ENCODE data around the gene VCAM1.
"Not testable (repeated sequence)": the region's sequence is repeated elsewhere in the genome, so short reads cannot be mapped to it uniquely, and the experiment has no call there.

VCAM1 gene

GRCh38 chr1:100719490-100719889 is at the start of gene VCAM1:
TSS of gene VCAM1 (plus strand) at chr1:100719742. CDS start at chr1:100719861, 119 bp downstream.
- no peak for DNase-seq

- DNase-seq, result no peak
Observed at GRCh38 chr1:100670083-100670482, 49.5 kb upstream of the VCAM1 start.

DNA sequence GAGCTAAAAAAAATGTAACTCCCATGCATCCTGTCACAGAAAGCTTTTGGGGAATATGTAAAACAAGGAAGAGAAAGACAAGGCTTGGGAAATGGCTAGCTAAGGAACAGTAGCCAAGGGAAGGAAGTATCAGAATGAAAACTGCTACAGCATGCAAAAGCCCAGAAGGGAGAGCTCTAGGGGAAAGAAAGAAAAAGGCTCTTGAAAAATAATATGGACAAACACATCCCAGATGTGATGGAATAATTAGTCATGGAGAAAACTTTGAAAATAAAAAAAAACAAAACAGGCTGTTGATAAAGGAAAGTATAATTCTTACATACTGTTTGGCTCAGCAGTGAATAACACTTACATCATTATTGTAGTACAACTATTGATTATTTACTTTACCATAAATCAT is 47.9 kb upstream of the VCAM1 start:
- DNase-seq, result no peak

- no peak for DNase-seq
Observed at GRCh38 chr1:100683448-100684349, 35.8 kb upstream of the VCAM1 start.

- no peak for DNase-seq
Observed at GRCh38 chr1:100699744-100700143, 19.8 kb upstream of the VCAM1 start.

- DNase-seq, result no peak
Observed at GRCh38 chr1:100700586-100700985, 19.0 kb upstream of the VCAM1 start.

GRCh38 chr1:100703052-100703451 is 16.5 kb upstream of the VCAM1 start:
- DNase-seq, result no peak

- DNase-seq, result no peak
Observed at GRCh38 chr1:100703716-100704115, 15.8 kb upstream of the VCAM1 start.

DNA sequence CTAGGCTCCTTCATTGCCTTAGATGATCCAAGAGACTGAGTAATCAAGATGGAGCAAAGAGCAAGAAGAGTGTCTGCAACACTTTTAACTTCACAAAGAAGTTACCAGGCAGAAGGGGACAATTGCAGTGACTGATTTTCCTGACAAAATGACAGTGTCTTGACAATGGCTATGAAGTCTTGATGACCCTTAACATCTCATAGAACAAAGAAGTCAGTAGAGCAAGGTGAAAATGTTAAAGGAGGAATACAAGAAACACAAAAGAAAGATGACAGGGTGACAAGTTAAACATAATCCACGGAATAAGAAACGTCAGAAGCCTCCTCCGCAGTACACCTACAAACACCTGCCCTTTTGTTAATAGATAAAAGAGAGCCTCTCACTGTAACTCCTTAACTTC is 15.1 kb upstream of the VCAM1 start:
- no peak for DNase-seq

DNA sequence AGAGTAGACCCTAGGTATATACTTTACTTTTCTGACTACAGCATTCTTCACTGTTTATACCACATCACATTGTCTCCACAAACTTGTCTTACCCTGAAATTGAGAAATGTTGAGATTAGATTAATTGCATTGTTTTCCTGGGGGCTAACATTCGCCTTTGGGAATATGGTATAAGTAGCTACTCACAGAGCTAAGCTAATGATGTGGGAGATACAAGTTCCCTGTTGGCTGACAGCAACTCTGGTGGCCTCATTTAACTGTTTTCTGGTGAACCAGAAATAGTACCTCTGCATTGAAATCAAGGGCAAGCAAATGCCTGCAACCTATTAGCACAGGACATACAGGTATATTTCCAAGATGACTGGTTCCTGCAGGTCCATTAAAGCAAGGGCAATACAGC is 13.2 kb upstream of the VCAM1 start:
- DNase-seq, result no peak

DNA sequence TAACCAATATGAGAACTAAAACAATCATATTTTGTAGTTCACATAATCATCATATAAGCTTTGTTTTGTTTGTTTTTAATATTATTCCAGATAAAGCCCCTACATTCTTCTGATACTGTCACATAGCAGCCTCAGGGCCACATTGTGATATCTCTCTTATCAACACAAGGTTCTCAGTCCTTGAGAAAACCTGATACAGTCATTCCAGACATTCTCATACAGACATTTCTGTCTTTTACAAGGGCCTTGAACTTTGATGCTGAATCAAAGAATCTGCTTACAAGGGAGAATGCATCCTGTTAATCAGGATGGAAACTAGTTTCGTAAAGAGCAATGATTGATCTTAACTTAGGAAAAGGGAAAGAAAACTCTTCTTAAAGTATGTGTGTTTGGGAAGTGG is 12.7 kb upstream of the VCAM1 start:
- DNase-seq, result no peak

DNA sequence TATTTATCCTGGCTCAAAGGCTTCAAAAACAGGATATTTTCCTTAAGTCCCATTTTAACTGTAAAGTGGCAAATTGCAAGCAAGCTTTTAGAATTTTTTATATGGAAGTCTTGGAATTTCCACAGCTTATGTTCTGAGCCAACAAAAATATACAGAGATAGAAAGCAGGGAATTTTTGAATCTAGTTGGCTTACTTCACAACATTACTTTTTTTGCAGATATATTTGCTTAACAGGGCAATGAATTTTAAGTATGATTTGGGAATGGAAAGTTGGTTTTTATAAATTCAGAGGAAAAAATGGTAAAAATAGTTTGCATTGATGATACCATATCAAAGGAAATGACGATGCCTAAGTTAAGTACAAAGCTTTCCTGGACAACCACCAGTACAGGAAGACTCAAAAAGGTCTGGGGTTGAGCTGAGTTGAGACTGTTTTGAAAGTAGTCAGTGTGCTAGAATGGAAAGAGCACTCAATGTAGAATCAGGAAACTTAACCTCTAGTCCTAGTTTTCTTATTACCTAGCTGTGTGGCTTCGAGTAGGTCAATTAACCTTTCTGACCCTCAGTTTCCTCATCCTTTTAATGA is 11.0 kb upstream of the VCAM1 start:
- no peak for DNase-seq

DNA sequence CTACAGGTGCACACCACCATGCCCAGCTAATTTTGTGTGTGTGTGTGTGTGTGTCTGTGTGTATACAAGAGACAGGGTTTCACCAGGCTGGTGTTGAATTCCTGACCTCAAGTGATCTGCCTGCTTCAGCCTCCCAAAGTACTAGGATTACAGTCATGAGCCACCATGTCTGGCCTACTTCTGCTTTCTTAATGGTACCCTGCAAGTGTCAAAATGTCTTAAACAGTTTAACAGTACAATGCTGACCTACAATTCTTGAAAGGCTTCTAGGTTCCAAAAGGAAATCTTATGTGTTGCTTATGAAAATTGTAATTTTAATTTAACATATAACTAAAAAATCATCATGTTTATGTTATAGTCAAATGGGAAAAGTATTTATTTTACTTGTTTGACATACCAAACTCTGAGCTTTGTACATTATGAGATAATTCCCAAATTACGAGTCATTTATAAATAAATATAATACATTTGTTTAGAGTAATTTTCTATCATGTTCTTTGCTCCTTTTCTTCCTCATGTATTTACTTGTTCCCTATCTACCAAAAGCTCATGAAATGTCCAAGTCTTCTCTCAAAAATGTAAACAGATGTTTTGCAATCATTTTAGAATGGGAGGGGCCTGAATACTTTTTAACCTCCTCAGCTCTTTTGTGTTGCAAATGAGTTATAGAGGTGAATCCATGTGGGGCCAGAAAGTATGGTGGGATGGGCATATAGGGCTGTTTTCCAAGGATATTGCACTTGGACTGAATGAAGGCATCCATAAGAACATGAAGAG is 8.4 kb upstream of the VCAM1 start:
- DNase-seq, result no peak

DNA sequence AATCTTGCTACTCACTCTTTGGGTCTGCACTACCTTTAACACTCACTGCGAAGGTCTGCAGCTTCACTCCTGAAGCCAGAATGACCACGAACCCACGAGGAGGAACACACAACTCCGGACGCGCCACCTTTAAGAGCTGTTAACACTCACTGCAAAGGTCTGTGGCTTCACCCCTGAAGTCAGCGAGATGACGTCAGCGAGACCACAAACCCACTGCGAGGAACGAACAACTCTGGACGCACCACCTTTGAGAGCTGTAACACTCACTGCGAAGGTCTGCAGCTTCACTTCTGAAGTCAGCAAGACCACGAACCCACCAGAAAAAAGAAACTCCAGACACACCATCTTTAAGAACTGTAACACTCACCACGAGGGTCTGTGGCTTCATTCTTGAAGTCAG is 6.5 kb upstream of the VCAM1 start:
- not testable (repeated sequence) for DNase-seq

GRCh38 chr1:100713626-100714025 is 5.9 kb upstream of the VCAM1 start:
- DNase-seq, result no peak

DNA sequence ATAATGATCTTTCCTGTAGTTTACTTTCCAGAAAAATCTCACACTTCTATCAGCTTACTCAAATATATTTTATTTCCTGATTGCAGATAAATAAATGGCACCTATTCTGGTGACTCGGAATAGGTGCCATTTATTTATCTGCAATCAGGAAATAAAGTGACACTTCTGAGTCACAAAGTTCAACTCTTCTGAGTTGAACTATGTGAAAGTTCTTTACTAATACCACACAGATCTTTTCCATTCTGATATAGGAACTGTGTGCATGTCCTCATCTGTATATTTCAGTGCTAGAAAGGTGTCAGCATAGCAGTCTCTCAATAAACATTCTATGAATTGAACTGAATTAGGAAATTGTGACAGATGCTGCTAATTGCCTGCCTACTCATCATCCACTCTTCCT is 4.9 kb upstream of the VCAM1 start:
- DNase-seq, result no peak

GRCh38 chr1:100717218-100717617 is 2.3 kb upstream of the VCAM1 start:
- no peak for DNase-seq

DNA sequence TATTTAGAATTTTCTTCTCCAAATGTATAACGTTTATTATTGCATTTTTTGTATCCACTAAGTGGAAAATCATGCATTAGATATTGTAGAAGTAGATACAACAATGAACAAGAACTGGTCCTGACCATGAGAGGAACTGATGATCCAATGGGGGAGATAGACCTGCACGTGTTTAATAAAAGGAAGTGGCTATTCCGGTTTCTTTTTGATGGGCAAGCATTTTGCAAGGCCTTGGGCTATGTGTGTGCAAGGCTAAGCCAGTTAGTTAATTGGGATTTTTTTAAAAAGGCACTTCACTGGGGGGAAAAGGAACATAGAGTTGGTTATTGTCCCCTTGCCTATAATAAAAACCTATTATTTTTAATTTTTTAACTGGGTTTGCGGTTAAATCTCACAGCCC is 961 bp upstream of the VCAM1 start:
- no peak for DNase-seq

DNA sequence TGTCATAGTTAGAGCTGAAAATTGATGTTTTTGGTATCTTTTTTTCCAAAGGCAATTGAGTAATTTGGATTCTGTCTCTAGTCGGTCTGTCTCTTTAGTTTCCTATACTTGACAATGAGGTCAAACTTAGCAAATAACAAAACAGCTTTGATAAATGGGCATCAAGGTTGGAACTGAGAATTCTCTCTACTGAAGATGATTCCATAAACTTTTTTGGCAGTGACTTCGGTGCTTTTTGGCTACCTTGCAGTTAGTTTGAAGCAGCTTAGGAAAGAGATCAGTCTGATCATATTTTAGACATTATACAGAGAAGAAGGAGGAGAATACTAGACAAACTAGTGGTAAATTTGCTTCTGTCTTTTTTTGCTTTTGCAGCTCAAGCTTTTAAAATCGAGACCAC is 559 bp downstream of the VCAM1 start:
- no peak for DNase-seq

- no peak for DNase-seq
Observed at GRCh38 chr1:100720751-100721150, 1.2 kb downstream of the VCAM1 start.

DNA sequence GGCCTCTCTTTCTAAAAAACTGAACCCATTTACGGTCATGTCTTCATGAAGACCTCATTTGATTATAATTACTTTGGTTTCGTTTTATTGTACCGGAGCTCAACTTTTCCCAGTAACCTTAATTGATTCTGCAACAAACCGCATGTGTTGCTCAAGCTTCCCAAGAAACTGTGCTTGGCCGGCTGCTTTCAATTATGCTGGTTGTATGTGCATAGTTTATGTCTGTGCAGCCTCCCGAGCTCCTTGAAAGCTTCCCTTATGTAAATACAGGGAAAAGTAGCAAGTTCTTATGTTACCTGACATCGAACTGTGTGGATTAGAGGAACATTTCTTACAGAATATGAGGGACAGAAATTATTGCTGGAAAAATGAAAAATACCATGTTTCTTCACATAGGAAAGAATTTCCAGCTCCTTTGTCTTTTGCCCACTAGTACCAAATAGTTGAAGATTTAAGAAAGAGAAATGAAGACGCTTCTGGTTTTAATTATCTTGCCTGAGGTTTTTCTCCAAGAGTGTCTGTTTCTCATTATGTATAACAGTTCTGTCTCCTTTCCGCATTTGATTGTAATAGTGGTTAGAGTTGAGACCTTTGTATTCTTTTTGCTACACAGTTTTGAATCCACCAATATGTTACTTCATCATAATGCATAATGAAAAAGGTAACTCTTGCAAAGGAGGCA is 2.1 kb downstream of the VCAM1 start:
- no peak for DNase-seq

DNA sequence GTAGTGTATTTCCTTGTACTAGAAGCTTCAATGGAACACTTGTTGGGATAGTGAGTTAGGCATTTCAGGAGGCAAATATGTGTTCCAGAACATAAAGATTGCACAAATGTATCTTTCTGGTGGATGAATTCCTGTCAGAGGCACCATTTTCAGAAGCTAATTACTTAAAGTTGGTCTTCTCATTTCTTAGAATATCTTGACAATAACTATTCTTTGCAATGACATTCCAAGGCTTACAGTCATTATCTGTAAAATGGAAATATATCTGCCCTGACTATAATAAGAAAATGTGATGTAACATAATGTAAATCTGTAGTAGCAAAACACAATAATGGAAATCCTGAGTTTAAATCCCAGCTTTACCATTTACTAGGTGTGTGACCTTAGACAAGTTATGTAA is 2.7 kb downstream of the VCAM1 start:
- no peak for DNase-seq

DNA sequence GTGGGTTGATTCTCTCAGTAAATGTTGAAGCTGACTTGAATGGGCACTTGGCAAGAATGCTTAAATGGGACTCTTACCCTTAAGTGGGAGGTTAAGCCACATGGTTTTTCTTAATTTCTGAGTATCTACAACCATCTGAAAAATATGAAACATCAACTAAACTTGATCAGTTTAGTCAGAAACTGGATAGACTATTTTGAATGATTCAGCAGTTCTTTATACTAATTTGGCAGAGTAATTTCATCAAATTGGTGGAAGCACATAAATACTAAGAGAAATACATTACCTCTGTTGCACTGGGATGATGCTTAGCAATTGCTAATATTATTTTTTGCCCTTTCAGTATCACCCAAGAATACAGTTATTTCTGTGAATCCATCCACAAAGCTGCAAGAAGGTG is 4.7 kb downstream of the VCAM1 start:
- DNase-seq, result no peak
